ENCODE measurements around the gene APC2.
"Not testable (repeated sequence)": the region's sequence is repeated elsewhere in the genome, so short reads cannot be mapped to it uniquely, and the experiment has no call there.

APC2 gene

GRCh38 chr19:1412995-1413800, 36.7 kb upstream of the APC2 start:
- no peak for DNase-seq

- DNase-seq: no peak
Observed at GRCh38 chr19:1416014-1416841, 33.7 kb upstream of the APC2 start.

GRCh38 chr19:1417145-1417544, 32.8 kb upstream of the APC2 start:
- DNase-seq: no peak

- no peak for DNase-seq
Observed at GRCh38 chr19:1417681-1418495, 32.0 kb upstream of the APC2 start.

GRCh38 chr19:1418496-1418775, 31.5 kb upstream of the APC2 start:
- DNase-seq: no peak

GRCh38 chr19:1418951-1419738, 30.8 kb upstream of the APC2 start:
- DNase-seq: no peak

- DNase-seq: not testable (repeated sequence)
Observed at GRCh38 chr19:1420085-1420484, 29.8 kb upstream of the APC2 start.

GRCh38 chr19:1420590-1420989, 29.3 kb upstream of the APC2 start:
- no peak for DNase-seq

- no peak for DNase-seq
Observed at GRCh38 chr19:1421218-1421957, 28.5 kb upstream of the APC2 start.

GRCh38 chr19:1421958-1422305, 28.0 kb upstream of the APC2 start:
- no peak for DNase-seq

GRCh38 chr19:1422360-1422759, 27.6 kb upstream of the APC2 start:
- no peak for DNase-seq

GRCh38 chr19:1422943-1423342, 27.0 kb upstream of the APC2 start:
- DNase-seq: no peak

- no peak for DNase-seq
Observed at GRCh38 chr19:1423436-1424191, 26.3 kb upstream of the APC2 start.

GRCh38 chr19:1424192-1424955, 25.5 kb upstream of the APC2 start:
- no peak for DNase-seq

- no peak for DNase-seq
Observed at GRCh38 chr19:1425102-1425837, 24.7 kb upstream of the APC2 start.

GRCh38 chr19:1425902-1426301, 24.0 kb upstream of the APC2 start:
- DNase-seq: no peak

- DNase-seq: no peak
Observed at GRCh38 chr19:1426736-1427135, 23.2 kb upstream of the APC2 start.

GRCh38 chr19:1427221-1427920, 22.6 kb upstream of the APC2 start:
- DNase-seq: no peak

GRCh38 chr19:1428738-1429391, 21.1 kb upstream of the APC2 start:
- DNase-seq: no peak

All from SHP77 treated with DMSO at 0.1 percent for 48 hours (cell line).